ENCODE results near the gene RAP1B. TPM values are rescaled to one million over a fixed set of nuclear protein-coding genes. Genes with fewer than 3 reads are reported as not detected.

Gene RAP1B
- total RNA-seq, 1 donor from 2014 or later: 193 TPM

DNA sequence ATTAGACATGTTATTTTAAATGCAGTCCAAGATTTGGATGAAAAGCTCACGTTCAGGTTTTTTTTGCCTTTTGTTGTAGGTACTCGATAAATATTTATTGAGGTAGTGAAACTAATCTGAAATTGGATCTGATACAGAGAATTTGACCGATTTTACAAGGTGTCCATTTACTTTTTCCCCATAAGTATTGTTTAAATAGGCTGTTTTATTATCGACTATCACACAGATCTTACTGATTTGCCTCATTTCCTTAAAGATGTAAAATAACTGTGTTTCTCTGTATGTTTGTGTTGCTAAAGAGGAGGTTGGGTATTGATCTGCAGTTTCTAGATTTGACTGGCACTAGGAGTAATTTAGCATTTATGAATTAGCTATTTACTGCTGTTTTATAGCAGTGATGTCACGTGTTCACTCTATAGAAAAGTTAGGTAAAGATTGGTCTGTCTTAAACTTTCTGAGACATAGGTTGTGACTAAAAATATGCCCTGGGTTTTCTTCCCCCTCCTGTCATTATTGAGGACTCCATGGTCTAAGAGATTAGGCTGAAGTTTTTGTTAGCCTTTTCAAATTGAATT lies 3.5 kb downstream of the RAP1B start:
- H3K4me1 ChIP-seq: peaks cover 79% of the 10 kb centered on the region
- TF ChIP-seq, protein P1, sequence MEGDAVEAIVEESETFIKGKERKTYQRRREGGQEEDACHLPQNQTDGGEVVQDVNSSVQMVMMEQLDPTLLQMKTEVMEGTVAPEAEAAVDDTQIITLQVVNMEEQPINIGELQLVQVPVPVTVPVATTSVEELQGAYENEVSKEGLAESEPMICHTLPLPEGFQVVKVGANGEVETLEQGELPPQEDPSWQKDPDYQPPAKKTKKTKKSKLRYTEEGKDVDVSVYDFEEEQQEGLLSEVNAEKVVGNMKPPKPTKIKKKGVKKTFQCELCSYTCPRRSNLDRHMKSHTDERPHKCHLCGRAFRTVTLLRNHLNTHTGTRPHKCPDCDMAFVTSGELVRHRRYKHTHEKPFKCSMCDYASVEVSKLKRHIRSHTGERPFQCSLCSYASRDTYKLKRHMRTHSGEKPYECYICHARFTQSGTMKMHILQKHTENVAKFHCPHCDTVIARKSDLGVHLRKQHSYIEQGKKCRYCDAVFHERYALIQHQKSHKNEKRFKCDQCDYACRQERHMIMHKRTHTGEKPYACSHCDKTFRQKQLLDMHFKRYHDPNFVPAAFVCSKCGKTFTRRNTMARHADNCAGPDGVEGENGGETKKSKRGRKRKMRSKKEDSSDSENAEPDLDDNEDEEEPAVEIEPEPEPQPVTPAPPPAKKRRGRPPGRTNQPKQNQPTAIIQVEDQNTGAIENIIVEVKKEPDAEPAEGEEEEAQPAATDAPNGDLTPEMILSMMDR (IDR thresholded peaks at IDR 0.05): no peak
- H3K36me3 ChIP-seq: peaks cover 6% of the 10 kb centered on the region
- H3K9me3 ChIP-seq: no peaks in the 10 kb centered on the region
- peak overlapping the region; percentile 79 for H3K4me3 ChIP-seq
- ATAC-seq (no peak), DNase-seq (no peak)
- peak overlapping the region; percentile 97 for H3K27ac ChIP-seq
- intact Hi-C loops (cut with DNase I): no loop called here
- H3K27me3 ChIP-seq (ENCODE audit: low read depth): no peaks in the 10 kb centered on the region

DNA sequence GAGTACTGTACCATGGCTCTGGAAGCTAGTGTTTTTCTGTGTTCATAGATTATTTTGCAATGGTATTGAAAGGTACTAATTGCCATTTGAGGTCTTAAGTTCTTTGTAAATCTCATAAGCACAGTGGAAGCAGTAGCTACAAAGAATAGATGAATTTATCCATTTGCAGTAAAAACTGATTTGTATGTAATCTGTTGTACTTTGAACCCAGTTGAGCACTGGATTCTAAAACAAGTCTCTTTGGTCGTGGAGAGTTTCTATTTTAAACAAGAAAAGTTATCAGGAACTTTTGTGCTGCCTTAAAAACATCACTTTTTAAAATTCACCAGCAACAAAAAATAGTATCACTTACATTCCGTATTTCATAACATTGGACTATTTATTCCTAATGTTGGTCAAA lies 4.1 kb downstream of the RAP1B start:
- Histone ChIP-seq H3K27me3 (ENCODE audit: low read depth) (no peaks in the 10 kb centered on the region), H3K4me3 (no peak overlapping the region), H3K27ac (peak overlapping the region; percentile 97), H3K36me3 (peaks cover 6% of the 10 kb centered on the region), H3K4me1 (peaks cover 80% of the 10 kb centered on the region), H3K9me3 (no peaks in the 10 kb centered on the region)
- intact Hi-C loops (cut with DNase I): no loop called here
- no peak for DNase-seq
- TF ChIP-seq, protein P1 (IDR thresholded peaks at IDR 0.05): no peak
- no peak for ATAC-seq

DNA sequence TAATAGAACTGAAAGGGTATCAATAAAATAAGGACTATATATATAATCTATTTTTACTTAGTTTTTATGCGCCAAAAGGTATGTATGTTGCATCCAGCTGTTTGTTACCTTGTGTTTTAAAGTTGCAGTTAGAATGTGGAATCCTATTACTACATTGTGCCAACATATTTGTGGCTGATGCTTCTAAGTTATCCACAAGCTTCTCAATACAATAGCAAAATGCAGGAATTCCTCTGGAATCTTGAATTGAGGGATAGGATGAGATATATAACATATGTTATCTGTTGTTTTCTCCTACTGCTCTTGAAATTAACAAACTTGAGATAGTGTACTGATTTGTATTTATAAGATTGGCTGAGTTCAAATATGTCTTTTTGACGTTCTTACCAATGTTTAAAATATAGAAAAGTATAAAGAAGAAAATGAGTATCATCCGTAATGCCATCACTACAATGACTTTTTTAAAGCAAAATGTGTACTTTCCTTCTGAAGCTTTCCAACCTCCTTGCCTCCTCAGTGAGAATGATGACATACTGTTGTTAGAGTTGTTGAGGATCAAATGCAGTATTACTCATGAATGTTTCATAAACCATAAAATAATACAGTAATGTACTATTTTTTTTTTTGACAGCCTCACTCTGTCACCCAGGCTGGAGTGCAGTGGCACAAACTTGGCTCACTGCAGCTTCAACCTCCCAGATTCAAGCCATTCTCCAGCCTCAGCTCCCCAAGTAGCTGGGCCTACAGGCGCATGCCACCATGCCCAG lies 6.6 kb downstream of the RAP1B start:
- TF ChIP-seq, protein P1 (IDR thresholded peaks at IDR 0.05): no peak
- ATAC-seq: no peak
- H3K36me3 ChIP-seq: peaks cover 6% of the 10 kb centered on the region
- H3K4me1 ChIP-seq: peaks cover 97% of the 10 kb centered on the region
- intact Hi-C loops (cut with DNase I): no loop called here
- H3K9me3 ChIP-seq: no peaks in the 10 kb centered on the region
- no peak overlapping the region for H3K4me3 ChIP-seq
- DNase-seq: no peak
- H3K27ac ChIP-seq: no peak overlapping the region
- no peaks in the 10 kb centered on the region for H3K27me3 ChIP-seq (ENCODE audit: low read depth)

DNA sequence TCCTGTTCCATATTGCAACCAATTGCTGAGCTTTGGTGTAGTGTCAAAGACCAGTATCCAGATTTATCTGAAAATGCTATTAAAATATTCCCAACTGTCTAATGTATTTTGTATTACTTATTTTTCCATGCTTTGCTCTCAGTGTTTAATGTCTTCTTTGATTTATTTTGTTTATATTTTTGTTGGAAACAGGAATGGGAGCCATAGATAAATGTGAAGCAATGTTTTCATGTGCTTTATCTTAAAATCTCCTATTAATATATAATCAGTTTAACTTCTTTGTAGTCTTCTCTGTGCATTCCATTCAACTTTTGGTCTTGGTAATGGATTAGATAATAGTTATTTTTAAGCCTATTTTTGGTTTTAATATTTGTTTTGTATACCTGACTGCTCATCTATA lies 8.8 kb downstream of the RAP1B start:
- no peak for DNase-seq
- no peaks in the 10 kb centered on the region for H3K36me3 ChIP-seq
- no peak for ATAC-seq
- TF ChIP-seq, protein P1 (IDR thresholded peaks at IDR 0.05): no peak
- H3K27ac ChIP-seq: no peak overlapping the region
- no peaks in the 10 kb centered on the region for H3K27me3 ChIP-seq (ENCODE audit: low read depth)
- H3K9me3 ChIP-seq: no peaks in the 10 kb centered on the region
- intact Hi-C loops (cut with DNase I): no loop called here
- peaks cover 96% of the 10 kb centered on the region for H3K4me1 ChIP-seq
- H3K4me3 ChIP-seq: no peak overlapping the region

DNA sequence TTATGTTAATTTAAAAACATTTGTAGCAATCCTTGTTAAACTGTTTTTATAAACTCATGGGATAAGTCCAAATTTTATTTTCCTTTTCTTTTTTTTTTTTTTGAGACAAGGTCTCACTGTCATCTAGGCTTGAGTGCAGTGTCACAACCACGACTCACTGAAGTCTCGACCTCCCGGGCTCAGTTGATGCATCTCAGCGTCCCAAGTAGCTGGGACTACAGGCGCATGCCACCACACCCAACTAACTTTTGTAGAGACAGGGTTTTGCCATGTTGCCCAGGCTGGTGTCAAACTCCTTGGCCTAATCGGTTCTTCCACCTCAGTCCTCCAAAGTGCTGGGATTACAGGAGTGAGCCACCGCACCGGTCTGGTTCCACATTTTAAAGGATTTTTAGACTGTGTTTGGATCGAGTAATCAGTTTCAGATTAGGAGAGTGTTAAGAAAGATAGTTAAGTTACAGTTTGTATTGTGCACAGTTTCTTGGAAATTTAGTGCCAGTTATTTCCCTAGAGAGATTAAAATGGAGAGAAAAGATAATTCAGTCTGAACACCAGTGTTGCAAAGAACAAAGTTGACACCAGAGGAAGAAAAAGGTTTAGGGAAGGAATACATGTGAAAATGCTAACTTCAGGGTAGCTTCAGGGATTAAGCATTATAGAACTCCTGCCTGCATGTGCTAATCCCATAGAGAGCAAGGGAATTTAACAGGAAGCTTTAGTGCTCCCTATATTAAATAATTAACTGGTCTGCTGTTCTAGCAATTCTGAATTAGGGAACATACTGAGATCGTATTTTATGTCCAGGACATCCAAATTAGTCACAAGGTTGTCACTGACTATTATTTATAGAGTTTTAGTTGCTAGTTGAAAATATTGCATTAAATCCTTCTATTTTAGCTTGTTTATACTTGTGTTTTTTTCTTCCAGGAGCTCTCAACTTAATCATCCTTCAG lies 10.1 kb downstream of the RAP1B start:
- Histone ChIP-seq H3K4me3 (no peak overlapping the region), H3K9me3 (no peaks in the 10 kb centered on the region), H3K27ac (no peak overlapping the region), H3K27me3 (ENCODE audit: low read depth) (no peaks in the 10 kb centered on the region), H3K36me3 (peaks cover 7% of the 10 kb centered on the region), H3K4me1 (peaks cover 93% of the 10 kb centered on the region)
- DNase-seq (no peak), ATAC-seq (no peak)
- TF ChIP-seq, protein P1 (IDR thresholded peaks at IDR 0.05): no peak
- intact Hi-C loops (cut with DNase I): no loop called here
